Activated CD4-positive, alpha-beta T cell treated with anti-CD3 and anti-CD28 coated beads, Interleukin-2, amount 10 ng/mL, durations not matched to agents 24 days and 14 days (primary cell): ENCODE measurements around the gene SARS1. TPM values are rescaled to one million over a fixed set of nuclear protein-coding genes. Genes with fewer than 3 reads are reported as not detected.

Experiments used
- DNase-seq: peaks from one replicate; pipeline ENCODE4 v3.0.0; 2022
- H3K27ac Mint-ChIP-seq: one replicate; pipeline ENCODE4 v1.8.0; 2022; ENCODE audit warnings: mild to moderate bottlenecking, mixed read lengths
- H3K27me3 Mint-ChIP-seq: one replicate; pipeline ENCODE4 v1.8.0; 2022; ENCODE audit warnings: mixed read lengths
- H3K36me3 Mint-ChIP-seq: one replicate; pipeline ENCODE4 v1.8.0; 2022; ENCODE audit warnings: low read depth, mild to moderate bottlenecking, mixed read lengths
- H3K4me1 Mint-ChIP-seq: one replicate; pipeline ENCODE4 v1.8.0; 2021; ENCODE audit warnings: mixed read lengths
- H3K4me3 Mint-ChIP-seq: one replicate; pipeline ENCODE4 v1.8.0; 2022; ENCODE audit warnings: mild to moderate bottlenecking, moderate library complexity, mixed read lengths
- H3K9me3 Mint-ChIP-seq: one replicate; pipeline ENCODE4 v1.8.0; 2021; ENCODE audit warnings: mixed read lengths
- intact Hi-C: fragments of 100-400 bp; cut with micrococcal nuclease; formaldehyde crosslinking; loops from one replicate; pipeline ENCODE4 v1.15.1; 2023
- total RNA-seq: library from RNA; stranded (reverse); gene quantifications from 2 replicates; pipeline ENCODE4 v1.2.3, GENCODE V29; 2022

The SARS1 gene
- total RNA-seq, 1 donor from 2014 or later: 150 TPM

DNA sequence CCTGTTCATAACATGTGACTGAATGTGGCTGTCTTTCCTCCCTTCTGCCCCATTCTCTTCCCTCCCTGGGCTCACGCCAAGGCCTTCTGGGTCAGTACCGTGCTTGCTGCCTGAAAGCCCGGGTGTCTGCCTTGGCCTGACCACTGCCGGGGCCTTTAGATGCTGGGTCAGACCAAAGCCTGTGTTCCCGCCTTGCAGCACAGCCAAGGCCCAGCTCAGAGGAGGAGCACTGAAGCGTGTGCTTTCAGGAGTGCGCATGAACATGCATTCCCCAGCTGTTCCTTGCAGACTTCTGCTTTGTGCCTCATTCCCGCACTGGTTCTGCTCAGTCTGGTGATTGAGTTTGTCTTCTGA is 27.0 kb upstream of the SARS1 start:
- Mint-ChIP-seq H3K4me3 (no peak overlapping the region), H3K36me3 (no peaks in the 10 kb centered on the region), H3K4me1 (peaks cover 2% of the 10 kb centered on the region), H3K9me3 (no peaks in the 10 kb centered on the region), H3K27me3 (peaks cover 2% of the 10 kb centered on the region), H3K27ac (no peak overlapping the region)
- no peak for DNase-seq
- intact Hi-C loops: no loop called here

DNA sequence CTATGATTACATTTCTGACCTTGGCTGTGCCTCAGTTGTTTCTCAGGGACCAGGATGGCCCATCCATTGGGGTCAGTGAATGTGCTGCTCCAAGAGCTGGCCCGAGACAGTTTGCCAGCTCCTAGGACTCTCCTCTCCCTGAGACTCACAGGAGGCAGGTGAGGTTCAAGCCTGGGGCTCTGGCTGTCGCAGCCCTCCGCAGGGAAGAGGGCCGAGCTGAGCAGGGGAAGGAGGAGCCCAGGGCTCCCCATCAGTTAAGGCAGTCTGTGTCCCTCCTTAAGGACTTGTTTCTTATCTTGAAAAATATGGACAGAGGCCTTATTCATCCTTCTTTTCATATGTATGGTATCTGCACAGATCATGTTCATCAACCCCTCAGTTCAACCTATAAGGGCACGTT is 26.6 kb upstream of the SARS1 start:
- H3K36me3 Mint-ChIP-seq: no peaks in the 10 kb centered on the region
- H3K27ac Mint-ChIP-seq: no peak overlapping the region
- no peaks in the 10 kb centered on the region for H3K9me3 Mint-ChIP-seq
- no peak overlapping the region for H3K4me3 Mint-ChIP-seq
- peaks cover 2% of the 10 kb centered on the region for H3K27me3 Mint-ChIP-seq
- H3K4me1 Mint-ChIP-seq: peaks cover 2% of the 10 kb centered on the region
- intact Hi-C loops: no loop called here
- DNase-seq: no peak

DNA sequence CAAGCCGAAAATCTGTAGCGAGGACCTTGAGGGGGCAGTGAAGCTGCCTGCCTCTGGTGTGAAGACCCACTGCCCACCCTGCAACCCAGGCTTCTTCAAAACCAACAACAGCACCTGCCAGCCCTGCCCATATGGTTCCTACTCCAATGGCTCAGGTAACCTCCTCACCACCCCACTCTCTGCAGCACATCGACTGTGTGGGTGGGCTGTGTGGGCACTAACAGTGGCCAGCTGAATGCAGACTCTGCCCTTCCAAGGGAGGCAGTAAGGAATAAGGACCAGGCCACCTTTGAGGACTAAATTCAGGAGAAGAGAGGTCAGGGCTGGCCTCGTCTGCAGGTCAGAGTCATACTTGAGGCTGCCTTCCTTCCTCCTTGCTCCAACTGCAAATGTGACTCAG is 25.5 kb upstream of the SARS1 start:
- no peaks in the 10 kb centered on the region for H3K9me3 Mint-ChIP-seq
- no peak overlapping the region for H3K4me3 Mint-ChIP-seq
- peaks cover 2% of the 10 kb centered on the region for H3K27me3 Mint-ChIP-seq
- H3K4me1 Mint-ChIP-seq: peaks cover 2% of the 10 kb centered on the region
- intact Hi-C loops: no loop called here
- H3K27ac Mint-ChIP-seq: no peak overlapping the region
- H3K36me3 Mint-ChIP-seq: peaks cover 2% of the 10 kb centered on the region
- no peak for DNase-seq

DNA sequence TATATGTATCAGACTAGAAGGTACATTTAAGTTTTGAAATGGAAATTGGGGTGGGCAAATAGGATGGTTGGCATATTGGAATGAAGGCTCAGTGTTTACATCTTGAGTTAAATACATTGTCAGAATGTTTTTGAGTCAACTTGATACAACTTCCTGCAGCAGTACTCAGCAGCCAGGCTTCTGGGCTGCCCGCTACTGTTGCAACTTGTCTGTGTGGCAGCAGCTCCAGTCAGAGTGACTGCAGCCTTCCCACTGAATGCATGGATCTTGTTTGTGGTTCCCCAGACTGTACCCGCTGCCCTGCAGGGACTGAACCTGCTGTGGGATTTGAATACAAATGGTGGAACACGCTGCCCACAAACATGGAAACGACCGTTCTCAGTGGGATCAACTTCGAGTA is 24.9 kb upstream of the SARS1 start:
- H3K9me3 Mint-ChIP-seq: no peaks in the 10 kb centered on the region
- peaks cover 2% of the 10 kb centered on the region for H3K27me3 Mint-ChIP-seq
- no peak overlapping the region for H3K4me3 Mint-ChIP-seq
- H3K27ac Mint-ChIP-seq: no peak overlapping the region
- peaks cover 2% of the 10 kb centered on the region for H3K36me3 Mint-ChIP-seq
- intact Hi-C loops: no loop called here
- peaks cover 2% of the 10 kb centered on the region for H3K4me1 Mint-ChIP-seq
- no peak for DNase-seq

DNA sequence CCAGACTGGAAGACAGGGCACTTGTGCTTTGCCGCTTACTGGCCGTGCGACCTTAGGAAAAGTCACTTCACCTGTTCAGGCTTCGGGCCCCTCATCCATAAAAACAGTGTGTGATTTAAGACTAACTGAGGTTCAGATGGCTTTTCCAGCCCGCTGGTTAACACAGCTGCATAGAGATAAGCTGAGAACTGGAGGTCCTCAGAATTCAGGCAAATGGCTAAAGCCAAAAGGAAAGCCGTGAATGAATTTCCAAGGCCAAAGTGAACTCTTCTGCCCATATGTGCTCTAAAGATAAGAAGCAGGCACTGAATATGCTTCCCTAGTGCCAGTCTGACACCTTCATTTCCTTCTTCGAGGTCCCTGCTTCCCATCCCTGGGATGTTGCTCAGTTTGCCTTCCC is 23.5 kb upstream of the SARS1 start:
- intact Hi-C loops: loop anchor here (5.0 kb wide), 1 partner anchor 93 kb away; no protein-coding TSS in a partner anchor
- H3K36me3 Mint-ChIP-seq: peaks cover 2% of the 10 kb centered on the region
- peaks cover 2% of the 10 kb centered on the region for H3K4me1 Mint-ChIP-seq
- H3K9me3 Mint-ChIP-seq: no peaks in the 10 kb centered on the region
- H3K27me3 Mint-ChIP-seq: peaks cover 2% of the 10 kb centered on the region
- H3K27ac Mint-ChIP-seq: no peak overlapping the region
- no peak overlapping the region for H3K4me3 Mint-ChIP-seq
- no peak for DNase-seq

DNA sequence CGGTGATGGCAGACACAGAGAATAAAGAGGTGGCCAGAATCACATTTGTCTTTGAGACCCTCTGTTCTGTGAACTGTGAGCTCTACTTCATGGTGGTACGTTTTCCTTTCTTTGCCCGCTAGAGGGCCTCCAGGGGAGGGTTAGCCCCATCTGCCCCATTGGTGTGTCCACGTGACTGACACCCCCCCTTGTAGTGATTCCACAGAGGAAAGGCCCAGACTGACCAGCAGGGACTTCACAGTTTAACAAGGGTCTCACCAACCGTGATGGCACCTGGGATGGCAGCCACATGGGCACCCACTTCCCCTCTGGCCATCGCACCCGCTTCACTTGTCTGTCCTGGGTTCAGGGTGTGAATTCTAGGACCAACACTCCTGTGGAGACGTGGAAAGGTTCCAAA is 22.3 kb upstream of the SARS1 start:
- H3K9me3 Mint-ChIP-seq: no peaks in the 10 kb centered on the region
- H3K27me3 Mint-ChIP-seq: no peaks in the 10 kb centered on the region
- DNase-seq: no peak
- H3K36me3 Mint-ChIP-seq: peaks cover 2% of the 10 kb centered on the region
- H3K27ac Mint-ChIP-seq: no peak overlapping the region
- intact Hi-C loops: loop anchor here (5.0 kb wide), 1 partner anchor 94 kb away; no protein-coding TSS in a partner anchor
- no peak overlapping the region for H3K4me3 Mint-ChIP-seq
- H3K4me1 Mint-ChIP-seq: peaks cover 3% of the 10 kb centered on the region

DNA sequence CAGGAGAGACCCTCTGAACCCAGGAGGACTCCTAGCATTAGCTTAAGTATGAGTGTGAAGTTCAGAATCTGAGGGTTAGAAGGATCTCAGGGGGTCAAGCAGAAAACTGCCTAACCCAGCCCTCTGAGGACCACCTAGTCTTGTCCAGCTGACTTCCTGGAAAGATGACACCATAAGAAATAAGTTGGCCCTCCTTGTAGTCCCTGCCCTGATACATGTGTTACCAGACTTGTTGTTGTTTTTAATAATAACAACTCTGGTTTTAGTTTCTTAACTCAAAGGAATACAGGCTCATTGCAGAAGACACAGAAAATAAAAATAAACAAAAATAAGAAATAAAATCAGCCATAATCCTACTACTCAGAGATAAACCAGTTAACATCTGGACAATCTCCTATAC is 21.8 kb upstream of the SARS1 start:
- Mint-ChIP-seq H3K36me3 (peaks cover 2% of the 10 kb centered on the region), H3K27me3 (no peaks in the 10 kb centered on the region)
- intact Hi-C loops: loop anchor here (5.0 kb wide), 1 partner anchor 95 kb away; no protein-coding TSS in a partner anchor

DNA sequence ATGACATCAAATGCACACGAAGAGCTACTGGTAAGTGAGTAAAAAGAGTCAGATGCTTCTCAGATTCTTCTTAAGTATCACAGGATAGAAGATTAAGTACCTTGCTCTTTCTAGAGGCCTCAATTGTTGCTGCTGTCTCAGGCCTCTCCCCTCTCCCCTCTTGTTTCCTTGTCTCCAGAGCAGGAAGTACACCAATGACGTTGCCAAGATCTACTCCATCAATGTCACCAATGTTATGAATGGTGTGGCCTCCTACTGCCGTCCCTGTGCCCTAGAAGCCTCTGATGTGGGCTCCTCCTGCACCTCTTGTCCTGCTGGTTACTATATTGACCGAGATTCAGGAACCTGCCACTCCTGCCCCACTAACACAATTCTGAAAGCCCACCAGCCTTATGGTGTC is 21.3 kb upstream of the SARS1 start:
- Mint-ChIP-seq H3K27ac (no peak overlapping the region), H3K27me3 (no peaks in the 10 kb centered on the region), H3K9me3 (no peaks in the 10 kb centered on the region), H3K4me3 (no peak overlapping the region), H3K4me1 (peaks cover 7% of the 10 kb centered on the region), H3K36me3 (peaks cover 5% of the 10 kb centered on the region)
- no peak for DNase-seq
- intact Hi-C loops: loop anchor here (5.0 kb wide), 1 partner anchor 95 kb away; no protein-coding TSS in a partner anchor

More for the DNA sequence above, 21.8 kb upstream of the SARS1 start:
- Mint-ChIP-seq H3K27ac (no peak overlapping the region), H3K4me1 (peaks cover 3% of the 10 kb centered on the region), H3K4me3 (no peak overlapping the region), H3K9me3 (no peaks in the 10 kb centered on the region)
- DNase-seq: no peak

DNA sequence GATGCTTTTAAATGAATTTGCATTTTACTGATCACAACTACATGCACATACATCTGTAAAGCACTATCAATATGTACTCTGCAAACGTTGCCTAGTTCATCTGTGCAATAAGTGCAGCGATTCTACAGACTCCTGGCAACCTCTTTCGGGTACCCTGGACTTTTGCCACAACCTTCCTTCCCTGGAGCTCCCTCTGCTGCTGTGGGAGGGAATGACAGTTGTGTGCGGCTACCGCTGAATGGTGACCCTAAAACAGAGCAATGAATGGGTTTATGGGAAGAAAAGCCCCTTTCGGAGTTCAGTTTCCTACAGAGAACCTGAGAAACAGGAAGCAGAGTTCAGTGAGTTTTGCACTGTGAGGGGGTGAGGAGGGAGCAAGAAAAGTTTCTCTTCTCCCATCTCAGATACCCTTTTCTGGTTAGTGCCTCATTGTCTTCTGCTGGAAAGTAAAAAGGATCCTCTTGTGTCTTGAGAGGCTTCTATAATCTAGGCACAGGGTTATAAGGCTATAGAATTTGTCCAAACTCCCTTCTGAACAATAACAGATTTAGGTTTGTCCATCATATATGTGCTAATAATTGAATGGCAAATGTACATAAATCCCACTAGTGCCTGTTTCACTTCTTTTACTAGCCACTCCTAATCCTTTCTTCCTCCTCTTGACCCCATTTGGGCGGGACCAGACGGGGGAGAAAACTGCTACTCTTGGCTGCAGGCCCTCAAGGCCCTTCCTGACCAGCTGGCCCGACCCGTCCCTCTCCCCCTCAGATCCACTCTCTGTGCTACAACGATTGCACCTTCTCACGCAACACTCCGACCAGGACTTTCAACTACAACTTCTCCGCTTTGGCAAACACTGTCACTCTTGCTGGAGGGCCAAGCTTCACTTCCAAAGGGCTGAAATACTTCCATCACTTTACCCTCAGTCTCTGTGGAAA is 19.8 kb upstream of the SARS1 start:
- Mint-ChIP-seq H3K36me3 (peaks cover 7% of the 10 kb centered on the region), H3K27me3 (no peaks in the 10 kb centered on the region), H3K4me1 (peaks cover 11% of the 10 kb centered on the region), H3K27ac (no peak overlapping the region), H3K4me3 (no peak overlapping the region), H3K9me3 (no peaks in the 10 kb centered on the region)
- intact Hi-C loops: loop anchor here (1.0 to 5.0 kb wide), 2 partner anchors 82 to 97 kb away; a partner anchor contains a TSS
- peak; percentile 91 for DNase-seq

DNA sequence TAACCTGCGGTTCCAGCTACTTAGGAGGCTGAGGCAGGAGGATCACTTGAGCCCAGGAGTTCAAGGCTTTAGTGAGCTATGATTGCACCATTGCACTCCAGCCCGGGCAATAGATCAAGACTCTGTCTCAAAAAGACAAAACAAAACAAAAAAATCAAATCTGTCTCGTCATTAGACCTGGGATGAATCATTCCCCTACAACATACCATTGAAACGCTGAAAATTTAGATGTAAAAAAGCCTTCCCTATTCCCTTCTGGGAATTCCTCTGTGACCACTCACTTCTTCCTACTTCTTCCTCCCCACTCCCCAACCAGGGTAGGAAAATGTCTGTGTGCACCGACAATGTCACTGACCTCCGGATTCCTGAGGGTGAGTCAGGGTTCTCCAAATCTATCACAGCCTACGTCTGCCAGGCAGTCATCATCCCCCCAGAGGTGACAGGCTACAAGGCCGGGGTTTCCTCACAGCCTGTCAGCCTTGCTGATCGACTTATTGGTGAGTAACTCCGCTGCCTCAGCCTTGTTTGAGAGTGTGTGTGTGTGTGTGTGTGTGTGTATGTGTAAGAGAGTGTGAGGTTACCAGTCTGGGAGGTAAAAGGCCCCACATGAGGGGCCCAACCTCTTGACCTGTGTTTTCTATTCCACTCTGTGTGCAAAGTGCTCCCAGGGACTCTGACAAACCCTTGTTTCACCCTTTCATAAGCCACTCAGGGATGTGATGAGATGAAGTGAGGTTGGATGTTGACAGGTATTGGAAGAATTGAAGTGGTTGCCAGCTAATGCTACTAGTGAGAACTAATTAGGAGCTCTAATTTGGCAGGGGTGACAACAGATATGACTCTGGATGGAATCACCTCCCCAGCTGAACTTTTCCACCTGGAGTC is 16.3 kb upstream of the SARS1 start:
- Mint-ChIP-seq H3K4me3 (no peak overlapping the region), H3K4me1 (peaks cover 24% of the 10 kb centered on the region), H3K36me3 (peaks cover 12% of the 10 kb centered on the region), H3K9me3 (no peaks in the 10 kb centered on the region), H3K27me3 (no peaks in the 10 kb centered on the region), H3K27ac (peak overlapping the region; percentile 35)
- DNase-seq: no peak
- intact Hi-C loops: no loop called here

DNA sequence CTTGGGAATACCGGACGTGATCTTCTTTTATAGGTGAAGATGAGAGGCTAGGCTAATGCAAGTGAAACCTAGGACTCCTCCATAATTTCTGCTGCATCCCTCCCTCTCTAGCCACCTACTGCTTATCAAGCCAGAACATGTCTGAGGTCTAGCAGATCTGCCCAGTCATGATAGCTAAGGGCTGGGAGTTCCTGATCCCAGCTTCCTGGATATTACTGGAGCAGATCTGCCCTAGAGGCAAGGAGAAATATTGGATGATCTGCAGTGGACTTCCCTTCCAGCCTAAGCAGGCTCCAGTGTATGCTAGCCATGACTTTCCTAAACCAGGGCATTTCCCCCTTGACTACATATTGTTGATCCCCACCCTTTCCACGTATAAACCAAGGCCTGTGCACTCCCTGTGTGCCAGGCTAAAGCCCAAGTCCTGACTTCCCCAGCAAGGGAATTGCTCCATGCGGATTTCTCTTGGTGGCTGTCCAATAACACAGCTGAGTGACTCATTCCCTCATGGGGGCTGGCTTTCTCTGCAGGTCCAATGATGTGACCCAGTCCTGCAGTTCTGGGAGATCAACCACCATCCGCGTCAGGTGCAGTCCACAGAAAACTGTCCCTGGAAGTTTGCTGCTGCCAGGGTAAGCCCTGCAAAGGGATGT is 15.5 kb upstream of the SARS1 start:
- H3K9me3 Mint-ChIP-seq: no peaks in the 10 kb centered on the region
- no peaks in the 10 kb centered on the region for H3K27me3 Mint-ChIP-seq
- peaks cover 10% of the 10 kb centered on the region for H3K36me3 Mint-ChIP-seq
- no peak overlapping the region for H3K4me3 Mint-ChIP-seq
- no peak overlapping the region for H3K27ac Mint-ChIP-seq
- intact Hi-C loops: no loop called here
- no peak for DNase-seq
- peaks cover 24% of the 10 kb centered on the region for H3K4me1 Mint-ChIP-seq

DNA sequence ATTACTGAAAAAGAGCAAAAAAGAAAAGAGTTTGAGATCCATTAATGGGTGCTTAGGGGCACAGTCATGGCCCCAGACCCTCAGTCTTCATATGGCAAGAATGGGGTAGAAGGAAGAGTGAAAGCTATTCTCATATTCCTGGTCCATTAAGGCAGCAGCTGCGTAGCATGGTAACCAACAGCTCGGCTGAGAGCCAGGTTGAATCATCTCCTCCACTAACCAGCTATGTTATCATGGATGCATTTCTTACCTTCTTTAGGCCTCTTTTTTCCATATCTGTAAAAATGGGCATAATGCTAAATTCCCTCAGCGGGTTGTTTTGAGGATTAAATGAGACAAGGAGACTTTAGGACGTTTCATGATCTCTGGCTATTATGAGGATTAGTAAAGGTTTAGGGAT is 15.0 kb upstream of the SARS1 start:
- DNase-seq: no peak
- no peaks in the 10 kb centered on the region for H3K27me3 Mint-ChIP-seq
- intact Hi-C loops: no loop called here
- H3K9me3 Mint-ChIP-seq: no peaks in the 10 kb centered on the region
- H3K27ac Mint-ChIP-seq: no peak overlapping the region
- H3K4me1 Mint-ChIP-seq: peaks cover 24% of the 10 kb centered on the region
- no peak overlapping the region for H3K4me3 Mint-ChIP-seq
- peaks cover 10% of the 10 kb centered on the region for H3K36me3 Mint-ChIP-seq

DNA sequence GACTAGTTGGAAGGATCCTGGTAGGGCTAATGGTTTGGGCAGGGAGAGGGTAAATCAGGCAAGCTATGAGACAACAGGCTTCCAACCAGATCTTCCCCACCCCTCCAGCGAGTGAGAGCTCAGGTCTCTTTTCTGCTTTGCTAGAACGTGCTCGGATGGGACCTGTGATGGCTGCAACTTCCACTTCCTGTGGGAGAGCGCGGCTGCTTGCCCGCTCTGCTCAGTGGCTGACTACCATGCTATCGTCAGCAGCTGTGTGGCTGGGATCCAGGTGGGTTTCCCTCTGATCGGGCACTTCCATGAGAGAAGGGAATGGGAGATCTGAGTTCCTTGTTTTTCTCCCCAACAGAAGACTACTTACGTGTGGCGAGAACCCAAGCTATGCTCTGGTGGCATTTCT is 14.0 kb upstream of the SARS1 start:
- DNase-seq: peak; percentile 71
- intact Hi-C loops: no loop called here
- Mint-ChIP-seq H3K36me3 (peaks cover 10% of the 10 kb centered on the region), H3K9me3 (no peaks in the 10 kb centered on the region), H3K4me1 (peaks cover 24% of the 10 kb centered on the region), H3K27ac (peak overlapping the region; percentile 65), H3K4me3 (peak overlapping the region; percentile 15), H3K27me3 (no peaks in the 10 kb centered on the region)
